ENCODE results near the gene BACH2.
"Not testable (repeated sequence)": the region's sequence is repeated elsewhere in the genome, so short reads cannot be mapped to it uniquely, and the experiment has no call there.

BACH2 gene

GRCh38 chr6:89921691-89922090 is 375.0 kb downstream of the BACH2 start:
- Mint-ChIP-seq H3K27ac (no peak overlapping the region), H3K4me1 (peaks cover 2% of the 10 kb centered on the region), H3K9me3 (peaks cover 5% of the 10 kb centered on the region), H3K36me3 (no peaks in the 10 kb centered on the region), H3K4me3 (no peak overlapping the region)
- DNase-seq (ENCODE audit: low spot score in 2 of 2), result no peak
- ATAC-seq, result no peak

GRCh38 chr6:89921197-89921596 is 375.4 kb downstream of the BACH2 start:
- peaks cover 10% of the 10 kb centered on the region for H3K9me3 Mint-ChIP-seq
- no peak for ATAC-seq

GRCh38 chr6:89917801-89918366 is 378.8 kb downstream of the BACH2 start:
- ATAC-seq, result no peak
- no peak overlapping the region for H3K4me3 Mint-ChIP-seq
- no peak for DNase-seq (ENCODE audit: low spot score in 2 of 2)
- H3K9me3 Mint-ChIP-seq, result peaks cover 17% of the 10 kb centered on the region
- no peaks in the 10 kb centered on the region for H3K36me3 Mint-ChIP-seq
- no peaks in the 10 kb centered on the region for H3K4me1 Mint-ChIP-seq
- H3K27ac Mint-ChIP-seq, result no peak overlapping the region

More at GRCh38 chr6:89921197-89921596, 375.4 kb downstream of the BACH2 start:
- Mint-ChIP-seq H3K4me3 (no peak overlapping the region), H3K27ac (peak overlapping the region; percentile 34), H3K4me1 (no peaks in the 10 kb centered on the region), H3K36me3 (no peaks in the 10 kb centered on the region)
- no peak for DNase-seq (ENCODE audit: low spot score in 2 of 2)

GRCh38 chr6:89917216-89917615 is 379.4 kb downstream of the BACH2 start:
- no peak for ATAC-seq
- no peak for DNase-seq (ENCODE audit: low spot score in 2 of 2)
- Mint-ChIP-seq H3K27ac (no peak overlapping the region), H3K9me3 (peaks cover 17% of the 10 kb centered on the region), H3K36me3 (no peaks in the 10 kb centered on the region), H3K4me1 (no peaks in the 10 kb centered on the region), H3K4me3 (no peak overlapping the region)

GRCh38 chr6:89916136-89916920 is 380.3 kb downstream of the BACH2 start:
- H3K9me3 Mint-ChIP-seq, result peaks cover 17% of the 10 kb centered on the region
- DNase-seq (ENCODE audit: low spot score in 2 of 2) (no peak), ATAC-seq (no peak)
- H3K27ac Mint-ChIP-seq, result no peak overlapping the region
- H3K4me1 Mint-ChIP-seq, result no peaks in the 10 kb centered on the region
- no peak overlapping the region for H3K4me3 Mint-ChIP-seq
- no peaks in the 10 kb centered on the region for H3K36me3 Mint-ChIP-seq

GRCh38 chr6:89910902-89911240 is 385.8 kb downstream of the BACH2 start:
- ATAC-seq (no peak), DNase-seq (ENCODE audit: low spot score in 2 of 2) (no peak)
- Mint-ChIP-seq H3K36me3 (no peaks in the 10 kb centered on the region), H3K27ac (no peak overlapping the region), H3K4me1 (no peaks in the 10 kb centered on the region), H3K9me3 (peaks cover 5% of the 10 kb centered on the region), H3K4me3 (no peak overlapping the region)

- not testable (repeated sequence) for H3K9me3 Mint-ChIP-seq; H3K36me3 Mint-ChIP-seq; ATAC-seq; H3K4me1 Mint-ChIP-seq; H3K4me3 Mint-ChIP-seq; DNase-seq (ENCODE audit: low spot score in 2 of 2); H3K27ac Mint-ChIP-seq
Measured at GRCh38 chr6:89910001-89910901, 386.4 kb downstream of the BACH2 start.

- H3K36me3 Mint-ChIP-seq, result no peaks in the 10 kb centered on the region
- no peaks in the 10 kb centered on the region for H3K4me1 Mint-ChIP-seq
- no peak overlapping the region for H3K27ac Mint-ChIP-seq
- ATAC-seq (no peak), DNase-seq (ENCODE audit: low spot score in 2 of 2) (no peak)
- H3K4me3 Mint-ChIP-seq, result no peak overlapping the region
- H3K9me3 Mint-ChIP-seq, result no peaks in the 10 kb centered on the region
Measured at GRCh38 chr6:89895276-89895874, 401.3 kb downstream of the BACH2 start.

GRCh38 chr6:89894169-89894568 is 402.5 kb downstream of the BACH2 start, which contains the start of gene GJA10:
TSS of gene GJA10 (plus strand) at chr6:89894469. CDS start at chr6:89894469, 0 bp downstream.
- DNase-seq (ENCODE audit: low spot score in 2 of 2) (no peak), ATAC-seq (no peak)
- no peaks in the 10 kb centered on the region for H3K36me3 Mint-ChIP-seq
- H3K9me3 Mint-ChIP-seq, result no peaks in the 10 kb centered on the region
- H3K27ac Mint-ChIP-seq, result no peak within 1 kb of the TSS
- H3K4me3 Mint-ChIP-seq, result no peak within 1 kb of the TSS
- H3K4me1 Mint-ChIP-seq, result peaks cover under 1% of the 10 kb centered on the region

- H3K4me3 Mint-ChIP-seq; ATAC-seq; H3K4me1 Mint-ChIP-seq; H3K27ac Mint-ChIP-seq; H3K36me3 Mint-ChIP-seq; DNase-seq (ENCODE audit: low spot score in 2 of 2); H3K9me3 Mint-ChIP-seq: not testable (repeated sequence)
Measured at GRCh38 chr6:89892577-89892976, 404.1 kb downstream of the BACH2 start.

- H3K4me1 Mint-ChIP-seq; DNase-seq (ENCODE audit: low spot score in 2 of 2); H3K4me3 Mint-ChIP-seq; H3K36me3 Mint-ChIP-seq; ATAC-seq; H3K27ac Mint-ChIP-seq; H3K9me3 Mint-ChIP-seq: not testable (repeated sequence)
Measured at GRCh38 chr6:89890845-89891528, 405.7 kb downstream of the BACH2 start.

- Mint-ChIP-seq H3K36me3 (no peaks in the 10 kb centered on the region), H3K9me3 (no peaks in the 10 kb centered on the region), H3K4me3 (no peak overlapping the region), H3K27ac (no peak overlapping the region), H3K4me1 (peaks cover 8% of the 10 kb centered on the region)
- DNase-seq (ENCODE audit: low spot score in 2 of 2) (no peak), ATAC-seq (peak; percentile 74)
Measured at GRCh38 chr6:89888871-89889270, 407.8 kb downstream of the BACH2 start.

GRCh38 chr6:89888138-89888514 is 408.5 kb downstream of the BACH2 start:
- ATAC-seq (no peak), DNase-seq (ENCODE audit: low spot score in 2 of 2) (no peak)
- peaks cover 8% of the 10 kb centered on the region for H3K4me1 Mint-ChIP-seq
- H3K36me3 Mint-ChIP-seq, result no peaks in the 10 kb centered on the region
- H3K27ac Mint-ChIP-seq, result no peak overlapping the region
- no peak overlapping the region for H3K4me3 Mint-ChIP-seq
- no peaks in the 10 kb centered on the region for H3K9me3 Mint-ChIP-seq

- Mint-ChIP-seq H3K4me1 (peaks cover 8% of the 10 kb centered on the region), H3K36me3 (no peaks in the 10 kb centered on the region), H3K4me3 (no peak overlapping the region), H3K27ac (no peak overlapping the region), H3K9me3 (no peaks in the 10 kb centered on the region)
- ATAC-seq, result peak; percentile 39
- no peak for DNase-seq (ENCODE audit: low spot score in 2 of 2)
Measured at GRCh38 chr6:89887452-89888137, 409.0 kb downstream of the BACH2 start.

Data from stimulated activated effector memory CD8-positive, alpha-beta T cell treated with anti-CD3 and anti-CD28 coated beads, Interleukin-12 subunit alpha, Interleukin-12 subunit beta, amount 100 ng/mL, for 72 hours (primary cell).